ENCODE measurements around the gene CTSO. TPM values are rescaled to one million over a fixed set of nuclear protein-coding genes. Genes with fewer than 3 reads are reported as not detected.

The CTSO gene
- total RNA-seq, 1 experiment from 2014 or later, result 2.9 TPM

DNA sequence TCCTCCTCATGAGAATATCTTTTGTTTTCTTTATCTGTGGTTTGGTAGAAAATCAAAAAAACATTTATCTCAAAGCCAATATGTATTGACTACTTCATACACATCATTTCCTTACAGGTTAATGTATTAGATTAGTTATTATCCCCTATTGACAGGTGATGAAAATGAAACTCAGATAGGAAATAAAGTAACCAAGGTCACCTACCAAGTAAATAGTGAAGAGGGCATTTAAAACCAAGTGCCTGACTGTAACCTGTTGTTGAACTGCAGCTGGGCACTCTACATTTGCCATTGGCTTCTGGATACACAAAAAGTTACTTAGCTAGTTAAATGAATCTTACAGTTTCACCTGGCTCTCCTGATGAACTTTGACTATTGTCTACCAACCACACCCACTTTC is 41.4 kb upstream of the CTSO start:
- H3K4me3 Mint-ChIP-seq (ENCODE audit: unreplicated experiment), result no peak overlapping the region
- Histone ChIP-seq H3K4me1 (no peaks in the 10 kb centered on the region), H3K4me3 (ENCODE audit: low read depth, low read length) (no peak overlapping the region), H3K36me3 (ENCODE audit: control insufficient read depth, insufficient read depth, low read length) (no peaks in the 10 kb centered on the region), H3K27me3 (replicated peaks; ENCODE audit: control insufficient read depth, insufficient read depth, low read length) (no peaks in the 10 kb centered on the region), H3K9me3 (no peaks in the 10 kb centered on the region)
- intact Hi-C loops (cut with micrococcal nuclease; ENCODE audit: unreplicated experiment), result no loop called here
- ChIA-PET POLR2A (no interaction called here), CTCF (no interaction called here)
- H3K9me3 Mint-ChIP-seq (ENCODE audit: unreplicated experiment), result no peaks in the 10 kb centered on the region
- no peaks in the 10 kb centered on the region for H3K4me1 Mint-ChIP-seq (ENCODE audit: low read depth, unreplicated experiment)
- no TSS peak for BruUV-seq (replicated peaks)
- no peak for DNase-seq
- H3K36me3 Mint-ChIP-seq (ENCODE audit: insufficient read depth, unreplicated experiment), result no peaks in the 10 kb centered on the region
- H3K27ac Mint-ChIP-seq (ENCODE audit: unreplicated experiment), result no peak overlapping the region
- no peaks in the 10 kb centered on the region for H3K27me3 Mint-ChIP-seq (ENCODE audit: insufficient read depth, unreplicated experiment)
- TF ChIP-seq, protein P1, sequence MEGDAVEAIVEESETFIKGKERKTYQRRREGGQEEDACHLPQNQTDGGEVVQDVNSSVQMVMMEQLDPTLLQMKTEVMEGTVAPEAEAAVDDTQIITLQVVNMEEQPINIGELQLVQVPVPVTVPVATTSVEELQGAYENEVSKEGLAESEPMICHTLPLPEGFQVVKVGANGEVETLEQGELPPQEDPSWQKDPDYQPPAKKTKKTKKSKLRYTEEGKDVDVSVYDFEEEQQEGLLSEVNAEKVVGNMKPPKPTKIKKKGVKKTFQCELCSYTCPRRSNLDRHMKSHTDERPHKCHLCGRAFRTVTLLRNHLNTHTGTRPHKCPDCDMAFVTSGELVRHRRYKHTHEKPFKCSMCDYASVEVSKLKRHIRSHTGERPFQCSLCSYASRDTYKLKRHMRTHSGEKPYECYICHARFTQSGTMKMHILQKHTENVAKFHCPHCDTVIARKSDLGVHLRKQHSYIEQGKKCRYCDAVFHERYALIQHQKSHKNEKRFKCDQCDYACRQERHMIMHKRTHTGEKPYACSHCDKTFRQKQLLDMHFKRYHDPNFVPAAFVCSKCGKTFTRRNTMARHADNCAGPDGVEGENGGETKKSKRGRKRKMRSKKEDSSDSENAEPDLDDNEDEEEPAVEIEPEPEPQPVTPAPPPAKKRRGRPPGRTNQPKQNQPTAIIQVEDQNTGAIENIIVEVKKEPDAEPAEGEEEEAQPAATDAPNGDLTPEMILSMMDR (IDR thresholded peaks at IDR 0.05; ENCODE audit: insufficient read depth in 1 of 2, low read depth in 1 of 2, low read length in 1 of 2, severe bottlenecking in 1 of 2, unreplicated experiment in 1 of 2), result no peak

DNA sequence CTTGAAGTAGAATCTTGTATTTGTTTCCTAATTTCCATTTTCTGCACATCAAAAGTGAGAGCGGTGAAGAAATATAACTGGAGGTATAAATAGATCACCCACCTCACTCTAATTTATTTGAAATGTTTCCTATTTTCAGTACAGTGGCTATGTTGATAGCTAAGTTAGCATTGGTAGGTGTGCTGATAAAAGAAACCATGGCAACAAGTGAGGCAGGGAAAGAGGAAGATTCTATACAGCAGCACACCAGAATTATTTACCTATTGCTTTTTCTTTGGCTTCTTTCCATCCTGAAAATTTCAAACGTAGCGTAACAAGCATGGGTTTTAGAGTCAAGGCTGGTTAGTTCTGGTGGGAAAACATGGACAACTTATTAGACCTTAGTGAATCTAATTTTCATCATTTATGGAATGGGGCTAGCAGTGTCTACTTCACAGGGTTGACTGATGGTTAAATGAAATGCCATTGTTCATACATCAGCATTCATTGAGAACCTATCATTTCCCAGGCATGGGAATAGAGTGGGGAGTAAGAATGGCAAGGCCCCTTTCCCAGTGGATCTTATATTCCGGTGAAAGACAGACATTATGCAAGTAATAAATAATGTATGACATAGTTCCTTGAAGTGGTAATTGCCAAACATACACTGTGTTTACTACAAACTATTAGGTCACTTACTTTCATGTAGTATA is 30.6 kb upstream of the CTSO start:
- TF ChIP-seq, protein P1 (IDR thresholded peaks at IDR 0.05; ENCODE audit: insufficient read depth in 1 of 2, low read depth in 1 of 2, low read length in 1 of 2, severe bottlenecking in 1 of 2, unreplicated experiment in 1 of 2), result no peak
- Mint-ChIP-seq H3K4me3 (ENCODE audit: unreplicated experiment) (no peak overlapping the region), H3K27me3 (ENCODE audit: insufficient read depth, unreplicated experiment) (no peaks in the 10 kb centered on the region), H3K9me3 (ENCODE audit: unreplicated experiment) (peaks cover 7% of the 10 kb centered on the region), H3K36me3 (ENCODE audit: insufficient read depth, unreplicated experiment) (no peaks in the 10 kb centered on the region), H3K4me1 (ENCODE audit: low read depth, unreplicated experiment) (no peaks in the 10 kb centered on the region), H3K27ac (ENCODE audit: unreplicated experiment) (no peak overlapping the region)
- Histone ChIP-seq H3K9me3 (peaks cover 4% of the 10 kb centered on the region; the same call in 1 of the 2 replicates), H3K27me3 (replicated peaks; ENCODE audit: control insufficient read depth, insufficient read depth, low read length) (no peaks in the 10 kb centered on the region), H3K4me3 (ENCODE audit: low read depth, low read length) (no peak overlapping the region), H3K36me3 (ENCODE audit: control insufficient read depth, insufficient read depth, low read length) (no peaks in the 10 kb centered on the region), H3K4me1 (no peaks in the 10 kb centered on the region)
- intact Hi-C loops (cut with micrococcal nuclease; ENCODE audit: unreplicated experiment), result no loop called here
- no peak for DNase-seq
- no TSS peak for BruUV-seq (replicated peaks)
- ChIA-PET CTCF (no interaction called here), POLR2A (no interaction called here)

DNA sequence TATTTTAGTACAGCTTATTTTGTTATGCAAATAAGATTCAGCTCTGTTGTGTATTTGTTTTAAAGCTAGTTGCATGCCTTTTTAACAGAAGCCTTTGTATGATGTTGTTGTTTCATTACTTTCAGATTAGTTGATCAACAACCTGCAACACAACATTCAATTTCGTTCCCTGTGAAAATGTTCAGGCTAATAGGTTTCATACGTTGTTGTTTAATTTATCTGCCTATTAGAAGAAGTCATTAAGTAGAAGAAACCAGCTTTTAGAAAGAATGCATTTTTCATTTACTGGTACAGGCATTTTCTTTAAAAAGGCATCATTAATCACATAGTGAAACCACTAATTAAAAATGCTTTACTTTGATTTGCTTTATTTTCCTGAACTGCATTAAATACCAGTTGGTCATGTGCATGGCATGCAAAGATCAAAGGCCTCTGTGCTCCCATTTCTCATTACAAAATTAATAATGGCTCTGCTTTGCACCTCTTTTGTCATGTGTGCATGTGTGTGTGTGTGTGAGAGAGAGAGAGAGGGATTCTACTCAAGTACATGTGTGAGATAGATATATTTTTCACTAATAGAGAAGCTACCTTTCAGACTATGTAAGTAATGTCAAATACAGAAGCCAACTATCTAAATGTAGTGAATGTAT is 29.2 kb upstream of the CTSO start:
- peaks cover 4% of the 10 kb centered on the region; the same call in 1 of the 2 replicates for H3K9me3 ChIP-seq
- H3K4me1 Mint-ChIP-seq (ENCODE audit: low read depth, unreplicated experiment), result no peaks in the 10 kb centered on the region
- ChIA-PET POLR2A (no interaction called here), CTCF (no interaction called here)
- no TSS peak for BruUV-seq (replicated peaks)
- H3K9me3 Mint-ChIP-seq (ENCODE audit: unreplicated experiment), result peaks cover 10% of the 10 kb centered on the region
- H3K27ac Mint-ChIP-seq (ENCODE audit: unreplicated experiment), result no peak overlapping the region
- no peak for DNase-seq
- no peaks in the 10 kb centered on the region for H3K4me1 ChIP-seq
- no peaks in the 10 kb centered on the region for H3K36me3 Mint-ChIP-seq (ENCODE audit: insufficient read depth, unreplicated experiment)
- H3K4me3 Mint-ChIP-seq (ENCODE audit: unreplicated experiment), result no peak overlapping the region
- no peaks in the 10 kb centered on the region for H3K27me3 ChIP-seq (replicated peaks; ENCODE audit: control insufficient read depth, insufficient read depth, low read length)
- H3K36me3 ChIP-seq (ENCODE audit: control insufficient read depth, insufficient read depth, low read length), result no peaks in the 10 kb centered on the region
- intact Hi-C loops (cut with micrococcal nuclease; ENCODE audit: unreplicated experiment), result no loop called here
- no peak overlapping the region for H3K4me3 ChIP-seq (ENCODE audit: low read depth, low read length)
- H3K27me3 Mint-ChIP-seq (ENCODE audit: insufficient read depth, unreplicated experiment), result no peaks in the 10 kb centered on the region
- TF ChIP-seq, protein P1 (IDR thresholded peaks at IDR 0.05; ENCODE audit: insufficient read depth in 1 of 2, low read depth in 1 of 2, low read length in 1 of 2, severe bottlenecking in 1 of 2, unreplicated experiment in 1 of 2), result no peak

Measured in Caco-2 (cell line).